ENCODE measurements around the gene UBR3.
A peak's percentile ranks its signal among the peaks of the same experiment; 100 is the strongest.
"Not testable (repeated sequence)": the region's sequence is repeated elsewhere in the genome, so short reads cannot be mapped to it uniquely, and the experiment has no call there.

Gene UBR3

DNA sequence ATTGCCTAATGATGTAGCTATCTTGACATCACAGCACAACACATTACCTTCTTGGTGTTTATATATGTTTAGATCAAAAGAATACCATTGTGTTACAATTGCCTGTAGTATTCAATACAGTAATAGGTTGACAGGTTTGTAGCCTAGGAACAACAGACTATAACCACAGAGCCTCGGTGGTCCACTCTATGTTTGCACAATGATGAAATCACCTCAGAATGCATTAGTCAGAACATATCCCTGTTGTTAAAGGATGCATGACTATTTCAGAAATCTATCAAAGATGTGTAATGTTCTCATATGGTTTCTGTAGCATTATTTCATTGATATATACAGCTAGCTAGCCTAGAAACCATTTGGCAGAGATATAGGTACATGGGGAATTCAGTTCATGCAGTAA is 11.4 kb upstream of the UBR3 start (continued):
- TF ChIP-seq, protein P1, sequence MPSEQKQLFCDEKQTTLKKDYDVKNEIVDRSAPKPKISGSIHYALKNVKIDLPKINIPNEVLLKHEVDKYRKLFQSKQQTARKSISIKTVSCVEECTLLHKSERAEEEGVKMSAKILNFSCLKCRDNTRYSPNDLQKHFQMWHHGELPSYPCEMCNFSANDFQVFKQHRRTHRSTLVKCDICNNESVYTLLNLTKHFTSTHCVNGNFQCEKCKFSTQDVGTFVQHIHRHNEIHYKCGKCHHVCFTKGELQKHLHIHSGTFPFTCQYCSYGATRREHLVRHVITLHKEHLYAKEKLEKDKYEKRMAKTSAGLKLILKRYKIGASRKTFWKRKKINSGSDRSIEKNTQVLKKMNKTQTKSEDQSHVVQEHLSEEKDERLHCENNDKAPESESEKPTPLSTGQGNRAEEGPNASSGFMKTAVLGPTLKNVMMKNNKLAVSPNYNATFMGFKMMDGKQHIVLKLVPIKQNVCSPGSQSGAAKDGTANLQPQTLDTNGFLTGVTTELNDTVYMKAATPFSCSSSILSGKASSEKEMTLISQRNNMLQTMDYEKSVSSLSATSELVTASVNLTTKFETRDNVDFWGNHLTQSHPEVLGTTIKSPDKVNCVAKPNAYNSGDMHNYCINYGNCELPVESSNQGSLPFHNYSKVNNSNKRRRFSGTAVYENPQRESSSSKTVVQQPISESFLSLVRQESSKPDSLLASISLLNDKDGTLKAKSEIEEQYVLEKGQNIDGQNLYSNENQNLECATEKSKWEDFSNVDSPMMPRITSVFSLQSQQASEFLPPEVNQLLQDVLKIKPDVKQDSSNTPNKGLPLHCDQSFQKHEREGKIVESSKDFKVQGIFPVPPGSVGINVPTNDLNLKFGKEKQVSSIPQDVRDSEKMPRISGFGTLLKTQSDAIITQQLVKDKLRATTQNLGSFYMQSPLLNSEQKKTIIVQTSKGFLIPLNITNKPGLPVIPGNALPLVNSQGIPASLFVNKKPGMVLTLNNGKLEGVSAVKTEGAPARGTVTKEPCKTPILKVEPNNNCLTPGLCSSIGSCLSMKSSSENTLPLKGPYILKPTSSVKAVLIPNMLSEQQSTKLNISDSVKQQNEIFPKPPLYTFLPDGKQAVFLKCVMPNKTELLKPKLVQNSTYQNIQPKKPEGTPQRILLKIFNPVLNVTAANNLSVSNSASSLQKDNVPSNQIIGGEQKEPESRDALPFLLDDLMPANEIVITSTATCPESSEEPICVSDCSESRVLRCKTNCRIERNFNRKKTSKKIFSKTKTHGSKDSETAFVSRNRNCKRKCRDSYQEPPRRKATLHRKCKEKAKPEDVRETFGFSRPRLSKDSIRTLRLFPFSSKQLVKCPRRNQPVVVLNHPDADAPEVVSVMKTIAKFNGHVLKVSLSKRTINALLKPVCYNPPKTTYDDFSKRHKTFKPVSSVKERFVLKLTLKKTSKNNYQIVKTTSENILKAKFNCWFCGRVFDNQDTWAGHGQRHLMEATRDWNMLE (tag by site-specific recombination; conservative IDR thresholded peaks at IDR 0.05; ENCODE audit: low read depth): no peak
- TF ChIP-seq ZNF37A (tag by site-specific recombination; IDR thresholded peaks at IDR 0.05): no peak
- TF ChIP-seq, protein P2, sequence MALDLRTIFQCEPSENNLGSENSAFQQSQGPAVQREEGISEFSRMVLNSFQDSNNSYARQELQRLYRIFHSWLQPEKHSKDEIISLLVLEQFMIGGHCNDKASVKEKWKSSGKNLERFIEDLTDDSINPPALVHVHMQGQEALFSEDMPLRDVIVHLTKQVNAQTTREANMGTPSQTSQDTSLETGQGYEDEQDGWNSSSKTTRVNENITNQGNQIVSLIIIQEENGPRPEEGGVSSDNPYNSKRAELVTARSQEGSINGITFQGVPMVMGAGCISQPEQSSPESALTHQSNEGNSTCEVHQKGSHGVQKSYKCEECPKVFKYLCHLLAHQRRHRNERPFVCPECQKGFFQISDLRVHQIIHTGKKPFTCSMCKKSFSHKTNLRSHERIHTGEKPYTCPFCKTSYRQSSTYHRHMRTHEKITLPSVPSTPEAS (tag by site-specific recombination; IDR thresholded peaks at IDR 0.05): no peak
- no peak for TF ChIP-seq RBAK (tag by site-specific recombination; IDR thresholded peaks at IDR 0.05)

DNA sequence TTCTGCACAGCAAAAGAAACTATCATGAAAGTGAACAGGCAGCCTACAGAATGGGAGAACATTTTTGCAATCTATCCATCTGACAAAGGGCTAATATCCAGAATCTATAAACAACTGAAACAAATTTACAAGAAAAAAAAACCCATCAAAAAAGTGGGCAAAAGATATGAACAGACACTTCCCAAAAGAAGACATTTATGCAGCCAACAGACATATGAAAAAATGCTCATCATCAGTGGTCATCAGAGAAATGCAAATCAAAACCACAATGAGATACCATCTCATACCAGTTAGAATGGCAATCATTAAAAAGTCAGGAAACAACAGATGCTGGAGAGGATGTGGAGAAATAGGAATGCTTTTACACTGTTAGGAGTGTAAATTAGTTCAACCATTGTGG is 10.3 kb upstream of the UBR3 start:
- H3K9me3 ChIP-seq (ENCODE audit: control insufficient read depth, insufficient read depth, low read depth, low read length); POLR2A ChIA-PET; H3K27ac ChIP-seq (ENCODE audit: extremely low read depth, low read depth, low read length); CTCF ChIA-PET; H3K4me1 ChIP-seq (ENCODE audit: control insufficient read depth, insufficient read depth, low read length); H3K4me3 ChIP-seq (ENCODE audit: low read depth, low read length): not testable (repeated sequence)
- H3K36me3 ChIP-seq (ENCODE audit: control insufficient read depth in 2 of 2, insufficient read depth in 1 of 2, low read length in 2 of 2): peaks cover 34 to 81% of the 10 kb centered on the region in 2 experiments

DNA sequence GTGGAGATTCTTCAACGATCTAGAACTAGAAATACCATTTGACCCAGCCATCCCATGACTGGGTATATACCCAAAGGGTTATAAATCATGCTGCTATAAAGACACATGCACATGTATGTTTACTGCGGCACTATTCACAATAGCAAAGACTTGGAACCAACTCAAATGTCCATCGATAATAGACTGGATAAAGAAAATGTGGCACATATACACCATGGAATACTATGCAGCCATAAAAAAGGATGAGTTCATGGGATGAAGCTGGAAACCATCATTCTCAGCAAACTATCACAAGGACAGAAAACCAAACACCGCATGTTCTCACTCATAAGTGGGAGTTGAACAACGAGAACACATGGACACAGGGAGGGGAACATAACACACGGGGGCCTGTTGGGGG is 9.9 kb upstream of the UBR3 start:
- CTCF ChIA-PET: interaction anchor here (0.9 kb wide), 1 partner anchor 111 kb away, joined by 4 read pairs; no protein-coding TSS in a partner anchor
- TF ChIP-seq, protein P3, sequence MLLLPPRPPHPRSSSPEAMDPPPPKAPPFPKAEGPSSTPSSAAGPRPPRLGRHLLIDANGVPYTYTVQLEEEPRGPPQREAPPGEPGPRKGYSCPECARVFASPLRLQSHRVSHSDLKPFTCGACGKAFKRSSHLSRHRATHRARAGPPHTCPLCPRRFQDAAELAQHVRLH (tag by site-specific recombination; IDR thresholded peaks at IDR 0.05): 0 out of 2 replicates have a peak, but pooled peaks have one; percentile 60
- TF ChIP-seq ZNF146 (tag by site-specific recombination; IDR thresholded peaks at IDR 0.05): peak; percentile 97
- TF ChIP-seq, protein P4, sequence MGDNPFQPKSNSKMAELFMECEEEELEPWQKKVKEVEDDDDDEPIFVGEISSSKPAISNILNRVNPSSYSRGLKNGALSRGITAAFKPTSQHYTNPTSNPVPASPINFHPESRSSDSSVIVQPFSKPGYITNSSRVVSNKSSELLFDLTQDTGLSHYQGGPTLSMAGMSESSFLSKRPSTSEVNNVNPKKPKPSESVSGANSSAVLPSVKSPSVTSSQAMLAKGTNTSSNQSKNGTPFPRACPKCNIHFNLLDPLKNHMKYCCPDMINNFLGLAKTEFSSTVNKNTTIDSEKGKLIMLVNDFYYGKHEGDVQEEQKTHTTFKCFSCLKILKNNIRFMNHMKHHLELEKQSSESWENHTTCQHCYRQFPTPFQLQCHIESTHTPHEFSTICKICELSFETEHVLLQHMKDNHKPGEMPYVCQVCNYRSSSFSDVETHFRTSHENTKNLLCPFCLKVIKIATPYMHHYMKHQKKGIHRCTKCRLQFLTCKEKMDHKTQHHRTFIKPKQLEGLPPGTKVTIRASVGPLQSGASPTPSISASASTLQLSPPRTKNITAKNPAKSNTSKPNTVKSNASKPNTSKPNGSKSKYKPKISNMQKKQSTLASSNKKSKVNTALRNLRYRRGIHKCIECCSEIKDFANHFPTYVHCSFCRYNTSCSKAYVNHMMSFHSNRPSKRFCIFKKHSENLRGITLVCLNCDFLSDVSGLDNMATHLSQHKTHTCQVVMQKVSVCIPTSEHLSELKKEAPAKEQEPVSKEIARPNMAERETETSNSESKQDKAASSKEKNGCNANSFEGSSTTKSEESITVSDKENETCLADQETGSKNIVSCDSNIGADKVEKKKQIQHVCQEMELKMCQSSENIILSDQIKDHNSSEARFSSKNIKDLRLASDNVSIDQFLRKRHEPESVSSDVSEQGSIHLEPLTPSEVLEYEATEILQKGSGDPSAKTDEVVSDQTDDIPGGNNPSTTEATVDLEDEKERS (tag by site-specific recombination; IDR thresholded peaks at IDR 0.05): 0 out of 2 replicates have a peak, but pooled peaks have one; percentile 41
- TF ChIP-seq ZNF202 (tag by site-specific recombination; IDR thresholded peaks at IDR 0.05; ENCODE audit: borderline replicate concordance): 0 out of 2 replicates have a peak, but pooled peaks have one; percentile 38
- POLR2A ChIA-PET; H3K4me3 ChIP-seq (ENCODE audit: low read depth, low read length); H3K27ac ChIP-seq (ENCODE audit: extremely low read depth, low read depth, low read length); H3K4me1 ChIP-seq (ENCODE audit: control insufficient read depth, insufficient read depth, low read length); H3K9me3 ChIP-seq (ENCODE audit: control insufficient read depth, insufficient read depth, low read depth, low read length): not testable (repeated sequence)
- peaks cover 30 to 77% of the 10 kb centered on the region in 2 experiments for H3K36me3 ChIP-seq (ENCODE audit: control insufficient read depth in 2 of 2, insufficient read depth in 1 of 2, low read length in 2 of 2)

DNA sequence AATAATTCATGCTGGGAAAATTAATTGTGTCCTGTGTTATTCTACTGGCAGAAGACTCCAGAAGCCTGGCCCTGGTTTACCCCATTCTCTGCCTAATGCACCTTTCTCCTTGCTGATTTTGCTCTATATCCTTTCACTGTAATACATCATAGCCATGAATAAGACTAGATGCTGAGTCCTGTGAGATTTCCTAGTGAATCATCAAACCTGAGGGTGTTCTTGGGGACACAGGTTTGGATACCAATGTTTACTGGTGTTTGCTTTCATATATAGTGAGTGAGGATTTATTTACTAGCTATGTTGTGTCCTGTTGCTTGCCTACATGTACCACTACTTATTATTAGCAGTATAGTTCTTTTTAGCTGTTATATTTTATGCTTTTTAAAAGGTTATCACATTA is 9.0 kb upstream of the UBR3 start:
- Histone ChIP-seq H3K9me3 (ENCODE audit: control insufficient read depth, insufficient read depth, low read depth, low read length) (no peaks in the 10 kb centered on the region), H3K36me3 (ENCODE audit: control insufficient read depth in 2 of 2, insufficient read depth in 1 of 2, low read length in 2 of 2) (peaks cover 28 to 68% of the 10 kb centered on the region in 2 experiments), H3K4me3 (ENCODE audit: low read depth, low read length) (no peak overlapping the region), H3K4me1 (ENCODE audit: control insufficient read depth, insufficient read depth, low read length) (no peaks in the 10 kb centered on the region; the same call in 1 of the 2 replicates), H3K27ac (ENCODE audit: extremely low read depth, low read depth, low read length) (no peak overlapping the region)
- CTCF ChIA-PET: interaction anchor here (0.6 to 0.9 kb wide), 3 partner anchors 8 to 366 kb away, joined by 3 to 4 read pairs (median 3); no protein-coding TSS in a partner anchor
- TF ChIP-seq ZNF394 (tag by site-specific recombination; IDR thresholded peaks at IDR 0.05; ENCODE audit: borderline replicate concordance): no peak
- no peak for TF ChIP-seq ZNF623 (tag by site-specific recombination; IDR thresholded peaks at IDR 0.05)
- POLR2A ChIA-PET: no interaction called here
